ENCODE results near the gene SHISA9. TPM values are rescaled to one million over a fixed set of nuclear protein-coding genes. Genes with fewer than 3 reads are reported as not detected.

SHISA9 gene
- polyA plus RNA-seq, 2 of the 4 experiments (the other 2 are of a cell fraction): 0.16 TPM; not detected in 1

- Histone ChIP-seq H3K27ac (no peak overlapping the region), H3K4me3 (no peak overlapping the region), H3K4me1 (no peaks in the 10 kb centered on the region), H3K9me3 (no peaks in the 10 kb centered on the region), H3K4me2 (no peak overlapping the region)
- TF ChIP-seq EHF (CRISPR knock-in tag; IDR thresholded peaks at IDR 0.05): no peak
- POLR2A ChIA-PET: no interaction called here
- CTCF ChIA-PET: interaction anchor here (0.6 kb wide), 2 partner anchors 277 to 389 kb away, joined by 3 read pairs; no protein-coding TSS in a partner anchor
- ATAC-seq (no peak), FAIRE-seq (no peak), DNase-seq (ENCODE audit: low read depth in 1 of 2, low spot score in 1 of 2) (no peak)
- 1% methylated on average over 3 of the region's 3 CpGs for WGBS (ENCODE audit: missing lambda C conversion rate)
These were observed 137.2 kb downstream of the SHISA9 start for GRCh38 chr16:13038591-13038990.

DNA sequence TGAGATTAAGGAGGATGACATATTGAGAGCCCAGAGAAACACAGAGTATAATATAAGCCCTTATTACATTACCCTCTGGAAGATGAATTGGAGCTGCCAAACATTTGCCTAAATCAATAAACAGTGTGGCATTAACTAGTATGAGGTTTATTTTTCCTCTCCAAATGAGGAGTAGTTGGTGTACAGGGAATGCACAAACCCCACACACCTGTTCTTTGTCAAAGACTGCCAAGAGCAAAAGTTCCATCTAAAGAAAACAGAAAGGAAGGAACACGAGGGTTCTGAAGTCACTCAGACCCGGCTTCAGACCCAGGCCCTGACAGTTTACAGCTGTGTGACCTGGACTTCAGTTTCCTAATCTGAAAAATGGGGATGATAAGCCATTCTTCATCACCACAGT, 138.1 kb downstream of the SHISA9 start:
- no peak overlapping the region for H3K27ac ChIP-seq
- H3K4me2 ChIP-seq: no peak overlapping the region
- ATAC-seq (no peak), FAIRE-seq (no peak), DNase-seq (ENCODE audit: low read depth in 1 of 2, low spot score in 1 of 2) (no peak)
- WGBS (ENCODE audit: missing lambda C conversion rate): 0% methylated on average over 2 of the region's 2 CpGs
- no peaks in the 10 kb centered on the region for H3K4me1 ChIP-seq
- H3K9me3 ChIP-seq: no peaks in the 10 kb centered on the region
- POLR2A ChIA-PET: no interaction called here
- H3K4me3 ChIP-seq: no peak overlapping the region
- TF ChIP-seq RAD21 (conservative IDR thresholded peaks at IDR 0.05 in 1 of 2, IDR thresholded peaks at IDR 0.05 in 1 of 2) (no peak), RFX5 (IDR thresholded peaks at IDR 0.05) (no peak), CBX8 (IDR thresholded peaks at IDR 0.05) (no peak), EHF (CRISPR knock-in tag; IDR thresholded peaks at IDR 0.05) (no peak), PBX3 (IDR thresholded peaks at IDR 0.05) (no peak), FOXS1 (CRISPR knock-in tag; IDR thresholded peaks at IDR 0.05) (no peak), SREBF2 (IDR thresholded peaks at IDR 0.05) (no peak), CEBPB (IDR thresholded peaks at IDR 0.05) (no peak), EHMT2 (IDR thresholded peaks at IDR 0.05; ENCODE audit: low read depth) (no peak), GATA3 (IDR thresholded peaks at IDR 0.05; ENCODE audit: borderline replicate concordance) (no peak), HOXB13 (CRISPR knock-in tag; IDR thresholded peaks at IDR 0.05; ENCODE audit: low read depth) (no peak), MYC (IDR thresholded peaks at IDR 0.05; ENCODE audit: borderline replicate concordance, low read length) (no peak), NFE2L2 (conservative IDR thresholded peaks at IDR 0.05; ENCODE audit: low read length) (no peak), RNF2 (IDR thresholded peaks at IDR 0.05; ENCODE audit: borderline replicate concordance, low read depth) (no peak), HOXB5 (CRISPR knock-in tag; IDR thresholded peaks at IDR 0.05) (no peak), ZNF302 (CRISPR knock-in tag; IDR thresholded peaks at IDR 0.05) (no peak), PHF8 (IDR thresholded peaks at IDR 0.05; ENCODE audit: borderline replicate concordance, low read depth) (no peak)
- TF ChIP-seq, protein P1, sequence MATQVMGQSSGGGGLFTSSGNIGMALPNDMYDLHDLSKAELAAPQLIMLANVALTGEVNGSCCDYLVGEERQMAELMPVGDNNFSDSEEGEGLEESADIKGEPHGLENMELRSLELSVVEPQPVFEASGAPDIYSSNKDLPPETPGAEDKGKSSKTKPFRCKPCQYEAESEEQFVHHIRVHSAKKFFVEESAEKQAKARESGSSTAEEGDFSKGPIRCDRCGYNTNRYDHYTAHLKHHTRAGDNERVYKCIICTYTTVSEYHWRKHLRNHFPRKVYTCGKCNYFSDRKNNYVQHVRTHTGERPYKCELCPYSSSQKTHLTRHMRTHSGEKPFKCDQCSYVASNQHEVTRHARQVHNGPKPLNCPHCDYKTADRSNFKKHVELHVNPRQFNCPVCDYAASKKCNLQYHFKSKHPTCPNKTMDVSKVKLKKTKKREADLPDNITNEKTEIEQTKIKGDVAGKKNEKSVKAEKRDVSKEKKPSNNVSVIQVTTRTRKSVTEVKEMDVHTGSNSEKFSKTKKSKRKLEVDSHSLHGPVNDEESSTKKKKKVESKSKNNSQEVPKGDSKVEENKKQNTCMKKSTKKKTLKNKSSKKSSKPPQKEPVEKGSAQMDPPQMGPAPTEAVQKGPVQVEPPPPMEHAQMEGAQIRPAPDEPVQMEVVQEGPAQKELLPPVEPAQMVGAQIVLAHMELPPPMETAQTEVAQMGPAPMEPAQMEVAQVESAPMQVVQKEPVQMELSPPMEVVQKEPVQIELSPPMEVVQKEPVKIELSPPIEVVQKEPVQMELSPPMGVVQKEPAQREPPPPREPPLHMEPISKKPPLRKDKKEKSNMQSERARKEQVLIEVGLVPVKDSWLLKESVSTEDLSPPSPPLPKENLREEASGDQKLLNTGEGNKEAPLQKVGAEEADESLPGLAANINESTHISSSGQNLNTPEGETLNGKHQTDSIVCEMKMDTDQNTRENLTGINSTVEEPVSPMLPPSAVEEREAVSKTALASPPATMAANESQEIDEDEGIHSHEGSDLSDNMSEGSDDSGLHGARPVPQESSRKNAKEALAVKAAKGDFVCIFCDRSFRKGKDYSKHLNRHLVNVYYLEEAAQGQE (IDR thresholded peaks at IDR 0.05): no peak
- TF ChIP-seq, protein P2, sequence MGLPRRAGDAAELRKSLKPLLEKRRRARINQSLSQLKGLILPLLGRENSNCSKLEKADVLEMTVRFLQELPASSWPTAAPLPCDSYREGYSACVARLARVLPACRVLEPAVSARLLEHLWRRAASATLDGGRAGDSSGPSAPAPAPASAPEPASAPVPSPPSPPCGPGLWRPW (IDR thresholded peaks at IDR 0.05): no peak
- CTCF ChIA-PET: interaction anchor here (0.6 kb wide), 2 partner anchors 277 to 390 kb away, joined by 3 read pairs; no protein-coding TSS in a partner anchor

- ChIA-PET POLR2A (no interaction called here), CTCF (interaction anchor here (2.1 kb wide), 1 partner anchor 15 kb away, joined by 4 read pairs; no protein-coding TSS in a partner anchor)
- ATAC-seq (no peak), FAIRE-seq (no peak), DNase-seq (ENCODE audit: low read depth in 1 of 2, low spot score in 1 of 2) (no peak)
- Histone ChIP-seq H3K4me2 (no peak overlapping the region), H3K9me3 (no peaks in the 10 kb centered on the region), H3K4me3 (no peak overlapping the region), H3K4me1 (no peaks in the 10 kb centered on the region), H3K27ac (no peak overlapping the region)
- no peak for TF ChIP-seq PBX3 (IDR thresholded peaks at IDR 0.05)
- TF ChIP-seq JUNB (IDR thresholded peaks at IDR 0.05): no peak
- no peak for TF ChIP-seq BHLHE40 (IDR thresholded peaks at IDR 0.05; ENCODE audit: low read depth, low read length)
- TF ChIP-seq EHF (CRISPR knock-in tag; IDR thresholded peaks at IDR 0.05): no peak
- no peak for TF ChIP-seq ESRRA (IDR thresholded peaks at IDR 0.05; ENCODE audit: borderline replicate concordance, low read length)
- TF ChIP-seq EHMT2 (IDR thresholded peaks at IDR 0.05; ENCODE audit: low read depth): no peak
- no peak for TF ChIP-seq RNF2 (IDR thresholded peaks at IDR 0.05; ENCODE audit: borderline replicate concordance, low read depth)
- no peak for TF ChIP-seq CTCF (IDR thresholded peaks at IDR 0.05)
- 0% methylated on average over 1 of the region's 1 CpG for WGBS (ENCODE audit: missing lambda C conversion rate)
These were observed 139.8 kb downstream of the SHISA9 start for GRCh38 chr16:13041180-13041579.

All from A549 (cell line).